ENCODE data around the gene BARD1. TPM values are rescaled to one million over a fixed set of nuclear protein-coding genes. Genes with fewer than 3 reads are reported as not detected.
"Not testable (repeated sequence)": the region's sequence is repeated elsewhere in the genome, so short reads cannot be mapped to it uniquely, and the experiment has no call there.

Gene BARD1
- total and polyA plus RNA-seq, 4 donors = 0.54 to 11.3 (median 3.0) TPM

- TF ChIP-seq REST (IDR thresholded peaks at IDR 0.05) = no peak
- TF ChIP-seq ATF3 (IDR thresholded peaks at IDR 0.05) = no peak
- TF ChIP-seq JUND (IDR thresholded peaks at IDR 0.05) = no peak
- TF ChIP-seq RXRA (IDR thresholded peaks at IDR 0.05) = no peak
Observed at GRCh38 chr2:214695789-214696188, 113.7 kb downstream of the BARD1 start (continued).

GRCh38 chr2:214683557-214683956 is 125.9 kb downstream of the BARD1 start:
- H3K27me3 ChIP-seq (ENCODE audit: control insufficient read depth in 4 of 4, insufficient read depth in 4 of 4, low read length in 3 of 4); H3K9me3 ChIP-seq (ENCODE audit: control insufficient read depth in 4 of 4, low read length in 3 of 4); H3K36me3 ChIP-seq (ENCODE audit: control insufficient read depth in 4 of 4, insufficient read depth in 3 of 4, low read depth in 1 of 4, low read length in 3 of 4); H3K9ac ChIP-seq (ENCODE audit: low read depth in 1 of 2, low read length in 2 of 2); H3K4me3 ChIP-seq (ENCODE audit: low read depth in 1 of 3, low read length in 3 of 3); H3K4me1 ChIP-seq (ENCODE audit: control insufficient read depth in 4 of 4, insufficient read depth in 4 of 4, low read length in 3 of 4); DNase-seq (ENCODE audit: low spot score); H3K27ac ChIP-seq (ENCODE audit: low read depth in 1 of 2, low read length in 2 of 2): not testable (repeated sequence)
- 7% methylated on average over 4 of the region's 12 CpGs for WGBS

GRCh38 chr2:214679736-214680135 is 129.7 kb downstream of the BARD1 start:
- H3K27ac ChIP-seq (ENCODE audit: low read depth in 1 of 2, low read length in 2 of 2) = no peak overlapping the region
- TF ChIP-seq SP1 (IDR thresholded peaks at IDR 0.05) = no peak
- TF ChIP-seq HNF4A (conservative IDR thresholded peaks at IDR 0.05) = no peak
- no peak for TF ChIP-seq ZBTB33 (IDR thresholded peaks at IDR 0.05)
- no peak for TF ChIP-seq FOXA1 (IDR thresholded peaks at IDR 0.05)
- TF ChIP-seq REST (IDR thresholded peaks at IDR 0.05) = no peak
- no peak for TF ChIP-seq FOXA2 (IDR thresholded peaks at IDR 0.05)
- no peaks in the 10 kb centered on the region for H3K36me3 ChIP-seq (ENCODE audit: control insufficient read depth in 4 of 4, insufficient read depth in 3 of 4, low read depth in 1 of 4, low read length in 3 of 4)
- DNase-seq (ENCODE audit: low spot score) = no peak
- no peak overlapping the region for H3K4me3 ChIP-seq (ENCODE audit: low read depth in 1 of 3, low read length in 3 of 3)
- H3K9me3 ChIP-seq (ENCODE audit: control insufficient read depth in 4 of 4, low read length in 3 of 4) = no peaks in the 10 kb centered on the region
- no peak overlapping the region for H3K9ac ChIP-seq (ENCODE audit: low read depth in 1 of 2, low read length in 2 of 2)
- H3K4me1 ChIP-seq (ENCODE audit: control insufficient read depth in 4 of 4, insufficient read depth in 4 of 4, low read length in 3 of 4) = no peaks in the 10 kb centered on the region
- WGBS = 87% methylated on average over 1 of the region's 1 CpG
- H3K27me3 ChIP-seq (ENCODE audit: control insufficient read depth in 4 of 4, insufficient read depth in 4 of 4, low read length in 3 of 4) = no peaks in the 10 kb centered on the region

All from liver (tissue), 9 donors.